HG03280 (cell line): ENCODE results near the gene OR2K2.
"Not testable (repeated sequence)": the region's sequence is repeated elsewhere in the genome, so short reads cannot be mapped to it uniquely, and the experiment has no call there.

Experiments used
- ATAC-seq: cut with Tn5 transposase; IDR thresholded peaks from one replicate; pipeline ENCODE4 v1.9.1; 2021; ENCODE audit warnings: mild to moderate bottlenecking, moderate library complexity; ENCODE audit not compliant: unreplicated experiment

OR2K2 gene, protein sequence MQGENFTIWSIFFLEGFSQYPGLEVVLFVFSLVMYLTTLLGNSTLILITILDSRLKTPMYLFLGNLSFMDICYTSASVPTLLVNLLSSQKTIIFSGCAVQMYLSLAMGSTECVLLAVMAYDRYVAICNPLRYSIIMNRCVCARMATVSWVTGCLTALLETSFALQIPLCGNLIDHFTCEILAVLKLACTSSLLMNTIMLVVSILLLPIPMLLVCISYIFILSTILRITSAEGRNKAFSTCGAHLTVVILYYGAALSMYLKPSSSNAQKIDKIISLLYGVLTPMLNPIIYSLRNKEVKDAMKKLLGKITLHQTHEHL

DNA sequence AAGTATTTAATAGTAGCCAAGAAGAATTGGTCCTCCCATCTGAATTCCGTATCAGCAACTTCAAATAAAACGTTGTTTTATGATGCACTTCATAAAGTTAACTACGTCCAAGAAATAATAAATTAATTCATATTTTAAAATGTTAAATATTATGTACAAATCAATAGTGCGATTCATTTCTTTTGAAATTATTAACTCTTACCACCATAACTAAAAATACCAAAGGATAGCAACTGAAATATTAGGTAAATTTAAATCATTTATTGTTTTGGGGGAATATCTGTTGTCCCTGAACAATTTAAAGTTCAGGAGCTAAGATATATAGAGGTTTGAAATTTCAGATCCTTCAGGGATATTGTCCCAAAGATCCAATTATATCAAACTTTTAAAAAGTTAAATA lies at the start of gene OR2K2:
TSS of gene OR2K2 (minus strand) at position 101 of the 400 bp plus-strand sequence. CDS start 1,791 bp downstream, outside the sequence.
- ATAC-seq: no peak

DNA sequence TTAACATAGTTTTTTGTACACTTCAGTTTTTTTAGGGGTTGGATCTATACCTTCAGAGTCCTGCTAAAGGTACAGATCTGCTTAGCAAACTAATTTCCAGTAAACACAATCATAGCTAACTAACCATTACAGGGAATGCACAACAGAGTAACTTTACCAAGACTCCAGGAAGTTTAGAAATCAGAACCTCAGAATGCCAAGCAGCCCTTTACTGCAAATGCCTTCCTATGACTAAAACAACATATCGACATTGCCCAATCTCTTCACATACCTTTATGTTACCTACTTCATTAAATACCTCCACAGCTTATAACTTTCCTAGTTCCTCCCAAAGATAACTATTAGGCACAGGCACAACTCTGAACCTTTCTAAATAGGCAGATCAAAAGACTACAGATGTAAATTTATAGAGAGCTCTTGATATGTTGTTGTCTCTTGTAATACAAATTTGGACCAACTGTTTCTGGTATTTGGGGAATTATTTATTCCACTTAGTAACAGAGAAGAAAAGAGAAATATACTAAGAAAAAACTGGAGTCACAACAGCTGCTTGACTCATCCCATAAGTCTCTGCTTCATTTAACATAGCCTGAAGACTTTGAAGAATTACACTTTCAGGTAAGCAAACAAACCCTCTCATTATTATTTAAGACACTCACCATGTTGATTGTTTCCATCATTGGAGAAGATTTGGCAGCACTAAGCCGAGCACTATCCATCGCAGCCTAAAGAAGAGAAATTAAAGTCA lies 46.0 kb upstream of the OR2K2 start:
- ATAC-seq: no peak

DNA sequence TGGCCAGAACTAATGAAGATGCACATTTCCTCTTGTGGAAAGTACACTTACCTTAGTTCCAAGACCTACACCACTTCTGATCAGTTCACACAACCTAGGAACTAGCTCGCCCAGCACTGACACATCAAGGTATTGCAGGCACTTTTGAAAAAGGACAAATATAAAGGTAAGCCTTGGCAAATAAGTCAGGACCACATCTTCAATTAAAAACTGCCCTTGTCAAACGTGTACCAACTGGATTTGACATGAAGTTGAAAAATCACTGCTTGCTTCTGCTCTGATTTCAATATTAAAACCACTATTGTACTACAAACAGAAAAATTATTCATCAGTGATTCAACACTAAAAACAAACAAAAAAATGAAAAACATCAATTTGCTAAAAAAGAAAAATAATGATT lies 45.0 kb upstream of the OR2K2 start:
- ATAC-seq: no peak

DNA sequence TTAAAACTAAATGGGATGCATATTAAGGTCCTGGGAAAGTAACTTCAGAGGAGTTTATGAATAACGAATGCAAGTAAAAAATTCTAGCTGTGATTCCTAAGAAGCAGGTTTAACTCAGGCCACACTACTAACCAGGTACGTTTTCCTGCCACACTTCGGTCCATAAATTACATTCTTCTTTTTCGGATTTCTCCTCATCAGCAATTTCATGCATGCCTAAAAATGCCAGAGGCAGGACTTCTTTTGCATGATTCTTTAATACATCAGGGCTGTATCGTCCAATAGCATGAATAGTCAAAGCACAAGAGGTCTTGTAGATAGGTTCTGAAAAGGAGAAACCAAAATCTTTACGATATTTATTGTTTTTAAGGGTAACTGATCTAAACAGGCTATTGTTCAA lies 42.3 kb upstream of the OR2K2 start:
- ATAC-seq: no peak

DNA sequence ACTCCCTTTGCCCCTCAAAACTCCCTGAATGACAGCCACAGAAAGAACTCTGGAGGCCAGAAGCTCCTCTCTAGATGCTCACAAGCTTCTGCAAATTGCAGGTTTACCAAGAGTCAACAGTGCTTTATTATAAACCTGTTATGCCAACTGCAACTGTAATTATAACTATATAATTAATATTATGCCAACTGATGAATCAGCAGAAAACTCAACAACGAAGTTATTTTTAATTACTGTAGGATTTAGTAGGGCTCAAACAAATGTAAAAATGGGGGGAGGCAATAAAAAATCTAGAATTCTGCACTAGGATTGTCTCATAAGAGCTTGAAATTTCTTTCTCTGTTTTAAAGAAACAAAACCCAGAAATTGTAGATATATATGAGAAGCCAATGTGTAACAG lies 37.0 kb upstream of the OR2K2 start:
- ATAC-seq: no peak

DNA sequence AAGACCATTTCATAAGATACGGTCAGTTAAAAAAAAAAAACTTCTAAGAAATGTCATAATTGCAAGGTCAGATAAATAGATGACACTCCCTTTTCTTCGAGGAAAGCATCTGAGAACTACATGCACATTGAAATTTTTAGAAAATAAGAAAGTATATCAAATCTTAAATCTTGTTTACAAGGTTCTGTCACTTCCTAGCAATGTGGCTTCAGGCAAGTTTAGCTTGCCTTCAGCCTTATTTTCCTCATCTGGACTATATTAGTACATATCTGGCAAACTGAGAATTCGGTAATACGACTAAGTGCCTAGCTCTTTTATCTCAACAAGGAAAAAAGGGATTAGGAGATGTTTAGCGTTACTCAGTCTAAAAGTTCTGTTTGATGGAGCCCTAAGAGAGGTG lies 32.5 kb upstream of the OR2K2 start:
- ATAC-seq: no peak

DNA sequence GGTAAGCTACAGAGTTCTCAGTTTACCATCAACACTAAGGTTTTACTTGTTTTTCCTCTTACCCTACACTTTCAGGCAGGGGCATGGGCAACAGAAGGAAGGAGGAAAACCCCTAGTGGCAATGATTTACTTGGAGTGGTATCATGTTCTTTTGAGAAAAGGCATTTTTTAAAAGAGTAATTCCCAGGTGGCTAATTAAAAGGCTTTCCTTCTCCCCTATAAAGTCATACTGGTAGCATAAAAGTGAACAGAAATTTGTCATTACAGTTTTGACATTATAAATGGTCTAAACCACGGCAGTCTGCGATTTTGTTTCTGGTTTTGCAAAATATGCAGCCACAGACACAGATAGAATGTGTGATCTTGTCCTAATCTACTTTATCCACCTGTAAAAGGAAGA lies 30.9 kb upstream of the OR2K2 start:
- ATAC-seq: no peak

DNA sequence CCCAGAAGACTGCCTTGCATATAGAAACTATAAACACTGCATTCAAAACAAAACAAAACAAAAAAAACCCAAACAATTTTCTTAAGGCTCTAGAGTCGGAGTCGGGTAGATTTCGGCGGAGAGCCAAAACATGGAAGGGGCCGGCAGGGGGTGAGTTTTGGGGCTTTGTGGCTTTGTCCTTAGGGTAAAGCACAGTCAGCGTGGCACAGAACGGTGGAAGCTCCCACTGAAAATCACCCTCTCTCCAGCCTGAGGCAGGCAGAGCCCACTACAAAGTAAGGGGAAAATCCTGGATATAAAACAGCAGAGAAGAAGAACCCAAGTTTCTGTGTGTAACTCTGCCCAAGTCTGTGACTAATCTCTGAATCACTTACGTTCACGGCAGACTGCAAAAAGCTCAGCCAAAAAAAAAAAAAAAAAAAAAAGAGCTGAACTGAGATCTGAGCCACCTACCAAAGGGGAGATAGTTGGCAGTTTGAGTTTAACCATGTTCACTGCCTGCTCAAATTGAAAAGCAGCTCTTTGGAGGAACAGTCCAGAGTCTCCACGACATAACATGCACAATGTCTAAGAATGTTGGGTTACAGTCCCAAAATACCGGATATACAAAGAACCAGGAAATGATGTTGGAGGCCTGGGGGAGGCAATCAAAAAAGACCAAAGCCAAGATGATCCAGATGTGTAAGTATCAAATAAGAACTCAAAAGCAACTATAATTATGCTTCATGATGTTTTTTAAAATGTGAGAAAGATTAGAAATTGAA lies 26.6 kb upstream of the OR2K2 start:
- no peak for ATAC-seq

DNA sequence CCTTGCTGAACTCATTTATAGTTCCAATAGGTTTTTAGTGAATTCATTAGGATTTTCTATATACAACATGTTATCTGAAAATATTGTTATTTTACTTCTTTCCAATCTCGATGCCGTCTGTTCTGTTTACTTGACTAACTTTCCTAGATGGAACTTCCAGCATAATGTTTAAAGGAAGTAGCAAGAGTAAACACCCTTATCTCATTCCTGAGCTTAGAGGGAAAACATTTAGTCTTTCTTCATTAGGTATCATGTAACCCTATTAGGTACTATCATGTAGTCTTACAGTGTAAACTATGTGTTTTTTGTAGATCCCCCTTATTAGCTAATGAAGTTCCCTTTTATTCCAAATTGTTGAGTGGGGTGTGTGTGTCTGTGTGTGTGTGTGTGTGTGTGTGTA lies 22.5 kb upstream of the OR2K2 start:
- no peak for ATAC-seq

DNA sequence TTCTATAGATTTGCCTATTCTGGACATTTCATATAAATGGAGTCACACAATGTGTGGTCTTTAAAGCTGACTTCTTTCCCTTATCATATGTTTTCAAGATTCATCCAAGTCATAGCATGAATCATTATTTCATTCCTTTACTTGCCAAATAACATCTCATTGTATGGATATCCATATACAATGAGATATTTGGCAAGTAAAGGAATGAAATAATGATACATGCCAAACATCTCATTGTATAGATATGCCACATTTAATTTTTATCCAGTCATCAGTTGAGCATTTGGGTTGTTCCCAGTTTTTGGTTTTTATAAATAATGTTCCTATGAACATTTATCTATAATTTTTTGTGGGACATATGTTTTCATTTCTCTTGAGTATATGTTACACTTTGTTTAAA lies 20.5 kb upstream of the OR2K2 start:
- no peak for ATAC-seq

DNA sequence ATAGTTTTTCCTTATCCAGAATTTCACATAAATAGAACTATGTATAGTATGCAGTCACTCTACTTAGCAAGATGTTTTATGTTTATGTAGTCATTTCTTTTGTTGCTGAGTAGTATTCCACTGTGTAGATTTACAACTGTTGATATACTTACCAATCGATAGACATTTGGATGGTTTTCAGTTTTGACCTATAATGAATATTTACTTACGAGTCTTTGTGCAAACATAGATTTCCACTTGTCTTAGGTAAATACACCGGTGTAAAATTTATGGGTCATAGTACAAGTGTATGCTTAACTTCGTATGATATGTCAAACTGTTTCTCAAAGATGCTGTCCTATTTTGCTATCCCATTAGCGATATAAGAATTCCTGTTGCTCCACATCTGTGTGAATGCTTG lies 19.7 kb upstream of the OR2K2 start:
- no peak for ATAC-seq

DNA sequence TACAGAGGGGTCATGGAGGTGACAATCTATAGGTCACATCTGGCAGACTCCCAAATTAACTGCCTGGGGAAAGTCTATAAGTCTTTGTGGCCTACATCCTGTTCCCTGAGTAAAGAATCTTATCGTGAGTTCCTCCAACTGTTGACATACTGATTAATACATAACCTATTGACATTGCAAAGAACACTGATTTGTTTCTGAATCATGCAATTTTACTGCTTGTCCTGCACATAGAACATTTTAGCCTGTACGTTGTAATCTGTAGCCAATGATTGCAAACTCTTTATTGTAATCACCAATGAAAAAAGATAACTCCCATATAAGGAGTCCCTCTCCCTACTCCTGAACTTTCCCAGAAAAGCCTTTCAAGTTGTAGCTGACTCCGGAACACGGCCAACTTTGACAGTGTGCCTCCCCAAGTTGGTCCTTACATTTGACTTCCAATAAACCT lies 18.8 kb upstream of the OR2K2 start:
- ATAC-seq: no peak

DNA sequence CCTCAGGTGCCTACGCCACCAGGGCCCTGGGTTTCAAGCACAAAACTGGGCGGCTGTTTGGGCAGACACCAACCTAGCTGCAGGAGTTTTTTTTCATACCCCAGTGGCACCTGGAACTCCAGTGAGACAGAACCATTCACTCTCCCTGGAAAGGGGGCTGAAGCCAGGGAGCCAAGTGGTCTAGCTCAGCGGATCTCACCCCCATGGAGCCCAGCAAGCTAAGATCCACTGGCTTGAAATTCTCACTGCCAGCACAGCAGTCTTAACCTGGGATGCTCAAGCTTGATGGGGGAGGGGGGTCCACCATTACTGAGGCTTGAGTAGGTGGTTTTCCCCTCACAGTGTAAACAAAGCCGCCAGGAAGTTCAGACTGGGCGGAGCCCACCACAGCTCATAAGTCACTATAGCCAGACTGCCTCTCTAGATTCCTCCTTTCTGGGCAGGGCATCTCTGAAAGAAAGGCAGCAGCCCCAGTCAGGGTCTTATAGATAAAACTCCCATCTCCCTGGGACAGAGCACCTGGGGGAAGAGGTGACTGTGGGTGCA lies 4.4 kb upstream of the OR2K2 start:
- not testable (repeated sequence) for ATAC-seq

DNA sequence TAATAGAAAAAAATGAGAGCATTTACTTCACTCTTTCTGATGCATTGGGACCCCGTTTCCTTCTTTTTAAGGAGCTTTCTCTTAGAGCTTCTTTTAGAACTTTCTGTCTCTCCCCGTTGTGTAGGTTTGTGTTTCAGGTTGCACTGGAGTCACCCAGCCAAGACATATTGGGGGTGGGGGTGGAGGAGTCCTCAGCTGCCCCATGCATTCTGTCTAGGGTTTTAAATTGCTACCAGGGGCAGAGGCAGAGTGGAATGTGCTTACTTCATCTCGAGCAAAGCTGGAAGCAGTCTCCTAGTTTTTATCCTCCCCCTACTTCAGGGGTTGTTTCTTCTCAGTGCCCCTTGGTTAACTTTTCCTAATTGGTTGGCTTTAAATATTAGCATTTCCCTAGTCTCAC lies 9.4 kb downstream of the OR2K2 start:
- no peak for ATAC-seq

DNA sequence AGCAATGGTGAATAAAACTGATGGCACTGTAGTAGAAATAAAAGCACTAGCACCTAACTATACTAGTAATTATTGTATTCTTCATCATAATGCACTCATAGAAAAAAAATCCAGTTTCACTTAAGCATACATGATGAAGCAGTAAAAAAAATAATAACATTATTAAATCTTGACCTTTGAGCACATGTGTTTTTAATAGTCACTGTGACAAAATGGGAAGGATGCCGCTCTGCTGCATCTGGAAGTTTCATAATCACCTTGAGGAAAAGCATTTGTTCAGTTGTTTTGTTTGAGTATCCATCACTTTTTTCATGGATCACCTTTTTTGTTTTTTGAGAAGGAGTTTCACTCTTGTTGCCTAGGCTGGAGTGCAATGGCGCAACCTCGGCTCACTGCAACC lies 13.2 kb downstream of the OR2K2 start:
- ATAC-seq: no peak

DNA sequence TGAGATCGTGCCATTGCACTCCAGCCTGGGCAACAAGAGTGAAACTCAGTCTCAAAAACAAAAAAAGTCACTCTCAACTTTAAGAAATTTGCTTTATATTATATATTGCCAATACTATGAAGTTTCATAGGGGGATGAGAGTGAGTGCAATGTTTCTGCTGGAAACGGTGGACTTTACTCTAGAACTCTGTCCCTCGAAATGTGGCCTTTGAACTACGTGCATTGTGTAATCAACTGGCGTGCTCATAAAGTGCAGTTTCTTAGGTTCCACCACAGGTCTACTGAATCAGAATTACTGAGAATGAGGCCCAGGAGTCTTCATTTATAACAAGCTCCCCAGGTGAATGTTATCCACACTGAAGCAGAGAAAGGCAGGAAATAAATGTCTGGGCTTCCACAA lies 24.1 kb downstream of the OR2K2 start:
- no peak for ATAC-seq

DNA sequence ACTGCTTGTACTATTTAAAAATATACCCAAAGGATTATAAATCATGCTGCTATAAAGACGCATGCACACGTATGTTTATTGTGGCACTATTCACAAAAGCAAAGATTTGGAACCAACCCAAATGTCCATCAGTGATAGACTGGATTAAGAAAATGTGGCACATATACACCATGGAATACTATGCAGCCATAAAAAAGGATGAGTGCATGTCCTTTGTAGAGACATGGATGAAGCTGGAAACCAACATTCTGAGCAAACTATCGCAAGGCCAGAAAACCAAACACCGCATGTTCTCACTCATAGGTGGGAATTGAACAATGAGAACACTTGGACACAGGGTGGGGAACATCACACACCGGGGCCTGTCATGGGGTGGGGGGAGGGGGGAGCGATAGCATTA lies 26.0 kb downstream of the OR2K2 start:
- ATAC-seq: not testable (repeated sequence)

DNA sequence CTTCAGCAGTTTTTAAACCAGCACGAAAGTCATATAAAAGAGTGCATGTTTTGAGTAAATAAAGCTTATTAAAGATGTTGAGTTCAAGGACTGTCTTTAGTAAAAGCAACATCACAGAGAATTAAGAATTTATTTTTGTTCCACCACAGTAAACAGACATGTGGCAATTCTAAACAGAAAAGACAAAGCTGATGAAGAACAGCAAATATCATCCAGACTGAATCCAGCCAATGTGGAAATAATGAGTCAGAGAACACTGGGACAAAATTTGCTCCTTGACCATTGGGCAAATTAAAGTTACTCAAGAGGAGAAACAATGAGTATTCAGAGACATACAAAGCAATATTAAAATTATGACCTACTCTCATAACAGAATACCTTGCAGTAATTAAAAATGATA lies 28.8 kb downstream of the OR2K2 start:
- no peak for ATAC-seq

DNA sequence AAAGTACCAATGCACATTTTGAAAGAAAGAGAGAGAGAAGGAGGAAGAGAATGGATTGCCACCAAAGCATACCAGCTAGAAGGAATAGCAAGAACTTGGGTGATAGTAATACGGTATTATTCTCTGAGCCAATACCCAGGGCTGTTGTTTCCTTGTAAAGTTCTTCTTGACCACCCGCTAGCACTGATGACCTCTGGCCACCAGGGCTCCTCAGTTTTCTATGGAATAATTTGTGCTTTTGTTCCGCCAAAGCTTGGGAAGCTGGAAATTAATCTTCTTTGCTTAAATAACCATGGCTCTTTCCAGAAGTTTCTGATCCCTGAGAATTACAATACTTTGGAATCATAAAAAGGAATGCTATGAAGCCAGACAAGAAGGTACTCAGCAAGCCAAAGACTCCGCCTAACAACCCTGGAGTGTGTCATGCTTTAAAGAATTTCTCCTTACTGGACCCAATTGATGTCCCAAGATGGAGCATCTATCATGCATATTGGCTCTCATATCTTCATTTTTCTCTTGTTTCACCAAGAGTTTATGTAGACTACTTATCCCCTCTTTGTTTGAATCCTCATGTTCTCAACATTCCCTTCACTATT lies 29.8 kb downstream of the OR2K2 start:
- no peak for ATAC-seq

DNA sequence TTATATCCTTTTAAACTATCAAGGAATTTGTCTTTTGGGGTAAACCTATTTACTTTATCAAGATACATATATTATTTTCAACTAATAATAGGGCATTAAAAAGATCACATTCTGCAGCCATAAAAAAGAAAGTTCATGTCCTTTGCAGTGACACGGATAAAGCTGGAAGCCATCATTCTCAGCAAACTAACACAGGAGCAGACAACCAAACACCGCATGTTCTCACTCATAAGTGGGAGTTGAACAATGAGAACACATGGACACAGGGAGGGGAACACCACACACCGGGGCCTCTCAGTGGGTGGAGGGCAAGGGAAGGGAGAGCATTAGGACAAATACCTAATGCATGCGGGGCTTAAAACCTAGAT lies 30.4 kb downstream of the OR2K2 start:
- ATAC-seq: not testable (repeated sequence)
